ENCODE measurements around the gene MSX1.

GRCh38 chr4:4884611-4885010 lies 25.1 kb downstream of the MSX1 start:
- TF ChIP-seq CTCF (IDR thresholded peaks at IDR 0.05; ENCODE audit: extremely low read depth in 1 of 2, insufficient read depth in 1 of 2, low read depth in 1 of 2, low read length in 2 of 2) (no peak), EZH2 (IDR thresholded peaks at IDR 0.05; ENCODE audit: borderline replicate concordance, low read depth, low read length, severe bottlenecking) (no peak), FOS (IDR thresholded peaks at IDR 0.05; ENCODE audit: borderline replicate concordance, insufficient read depth, low read length) (no peak), POLR2AphosphoS5 (IDR thresholded peaks at IDR 0.05; ENCODE audit: insufficient read depth, low read depth, low read length) (no peak), POLR2A (IDR thresholded peaks at IDR 0.05; ENCODE audit: low read depth, low read length) (no peak)
